SK-N-SH (cell line): ENCODE measurements around the gene RASAL2.

Source experiments
- EP300 ChIP-seq, 2 experiments: IDR thresholded peaks; 2 replicates each; pipeline versions ENCODE4 v1.4.0 to v1.6.1; 2012; ENCODE audit warnings: borderline replicate concordance in 1 of 2, low read depth in 1 of 2, low read length in 1 of 2
- EZH2phosphoT487 ChIP-seq: fragments of 200-600 bp; sonication (generic); IDR thresholded peaks from 2 replicates; pipeline ENCODE4 v1.6.1; 2017; ENCODE audit warnings: low read depth, mixed run types, mild to moderate bottlenecking, antibody characterized with exemption, moderate library complexity, borderline replicate concordance
- MXI1 ChIP-seq: IDR thresholded peaks from 2 replicates; pipeline ENCODE4 v1.6.1; 2012; ENCODE audit warnings: mild to moderate bottlenecking, low read depth, low read length, improper control_type of control experiment
- NFIC ChIP-seq: IDR thresholded peaks from 2 replicates; pipeline ENCODE4 v1.4.0; 2012; ENCODE audit warnings: borderline replicate concordance
- TF ChIP-seq, protein P1 (sequence below): fragments of 200-600 bp; sonication (generic); IDR thresholded peaks from 2 replicates; pipeline ENCODE4 v1.6.1; 2017; ENCODE audit warnings: antibody characterized with exemption, mild to moderate bottlenecking, moderate library complexity
- TF ChIP-seq, protein P2 (sequence below): IDR thresholded peaks from 2 replicates; pipeline ENCODE4 v1.6.1; 2012; ENCODE audit warnings: mild to moderate bottlenecking, low read depth, low read length, moderate library complexity

DNA sequence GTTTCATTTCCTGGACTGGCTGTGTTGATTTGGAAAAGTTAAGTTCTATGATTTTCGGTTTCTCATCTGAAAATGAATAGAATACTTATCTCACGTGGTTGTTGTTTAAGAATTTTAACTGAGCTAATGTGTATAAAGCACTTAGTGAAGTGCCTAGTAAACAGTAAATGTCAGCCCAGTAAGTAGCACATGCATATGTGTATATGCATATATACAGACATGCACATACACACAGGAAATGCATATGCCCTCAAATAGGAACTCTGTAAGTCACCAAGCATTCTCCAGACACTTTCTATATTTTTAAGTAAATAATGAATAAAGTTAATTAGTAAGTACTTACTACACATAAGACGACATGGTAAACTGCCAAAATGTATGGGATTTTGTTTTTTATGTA lies 274.3 kb downstream of the RASAL2 start:
- TF ChIP-seq, protein P1, sequence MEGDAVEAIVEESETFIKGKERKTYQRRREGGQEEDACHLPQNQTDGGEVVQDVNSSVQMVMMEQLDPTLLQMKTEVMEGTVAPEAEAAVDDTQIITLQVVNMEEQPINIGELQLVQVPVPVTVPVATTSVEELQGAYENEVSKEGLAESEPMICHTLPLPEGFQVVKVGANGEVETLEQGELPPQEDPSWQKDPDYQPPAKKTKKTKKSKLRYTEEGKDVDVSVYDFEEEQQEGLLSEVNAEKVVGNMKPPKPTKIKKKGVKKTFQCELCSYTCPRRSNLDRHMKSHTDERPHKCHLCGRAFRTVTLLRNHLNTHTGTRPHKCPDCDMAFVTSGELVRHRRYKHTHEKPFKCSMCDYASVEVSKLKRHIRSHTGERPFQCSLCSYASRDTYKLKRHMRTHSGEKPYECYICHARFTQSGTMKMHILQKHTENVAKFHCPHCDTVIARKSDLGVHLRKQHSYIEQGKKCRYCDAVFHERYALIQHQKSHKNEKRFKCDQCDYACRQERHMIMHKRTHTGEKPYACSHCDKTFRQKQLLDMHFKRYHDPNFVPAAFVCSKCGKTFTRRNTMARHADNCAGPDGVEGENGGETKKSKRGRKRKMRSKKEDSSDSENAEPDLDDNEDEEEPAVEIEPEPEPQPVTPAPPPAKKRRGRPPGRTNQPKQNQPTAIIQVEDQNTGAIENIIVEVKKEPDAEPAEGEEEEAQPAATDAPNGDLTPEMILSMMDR: no peak
- TF ChIP-seq NFIC: no peak
- TF ChIP-seq, protein P2, sequence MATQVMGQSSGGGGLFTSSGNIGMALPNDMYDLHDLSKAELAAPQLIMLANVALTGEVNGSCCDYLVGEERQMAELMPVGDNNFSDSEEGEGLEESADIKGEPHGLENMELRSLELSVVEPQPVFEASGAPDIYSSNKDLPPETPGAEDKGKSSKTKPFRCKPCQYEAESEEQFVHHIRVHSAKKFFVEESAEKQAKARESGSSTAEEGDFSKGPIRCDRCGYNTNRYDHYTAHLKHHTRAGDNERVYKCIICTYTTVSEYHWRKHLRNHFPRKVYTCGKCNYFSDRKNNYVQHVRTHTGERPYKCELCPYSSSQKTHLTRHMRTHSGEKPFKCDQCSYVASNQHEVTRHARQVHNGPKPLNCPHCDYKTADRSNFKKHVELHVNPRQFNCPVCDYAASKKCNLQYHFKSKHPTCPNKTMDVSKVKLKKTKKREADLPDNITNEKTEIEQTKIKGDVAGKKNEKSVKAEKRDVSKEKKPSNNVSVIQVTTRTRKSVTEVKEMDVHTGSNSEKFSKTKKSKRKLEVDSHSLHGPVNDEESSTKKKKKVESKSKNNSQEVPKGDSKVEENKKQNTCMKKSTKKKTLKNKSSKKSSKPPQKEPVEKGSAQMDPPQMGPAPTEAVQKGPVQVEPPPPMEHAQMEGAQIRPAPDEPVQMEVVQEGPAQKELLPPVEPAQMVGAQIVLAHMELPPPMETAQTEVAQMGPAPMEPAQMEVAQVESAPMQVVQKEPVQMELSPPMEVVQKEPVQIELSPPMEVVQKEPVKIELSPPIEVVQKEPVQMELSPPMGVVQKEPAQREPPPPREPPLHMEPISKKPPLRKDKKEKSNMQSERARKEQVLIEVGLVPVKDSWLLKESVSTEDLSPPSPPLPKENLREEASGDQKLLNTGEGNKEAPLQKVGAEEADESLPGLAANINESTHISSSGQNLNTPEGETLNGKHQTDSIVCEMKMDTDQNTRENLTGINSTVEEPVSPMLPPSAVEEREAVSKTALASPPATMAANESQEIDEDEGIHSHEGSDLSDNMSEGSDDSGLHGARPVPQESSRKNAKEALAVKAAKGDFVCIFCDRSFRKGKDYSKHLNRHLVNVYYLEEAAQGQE: no peak
- no peak for TF ChIP-seq EP300 (IDR thresholded peaks at IDR 0.05; ENCODE audit: borderline replicate concordance in 1 of 2, low read depth in 1 of 2, low read length in 1 of 2)
- TF ChIP-seq MXI1: no peak
- no peak for TF ChIP-seq EZH2phosphoT487
